Vagina (tissue), 2 donors: ENCODE results near the gene NDUFB5.

Source experiments
- CTCF ChIP-seq, 3 experiments: fragments of 450-650 bp in 2 of 3; fragments of 200-600 bp in 1 of 3; sonication (generic) in 1 of 3; IDR thresholded peaks; one replicate each; pipeline ENCODE4 v1.5.1; 2017 to 2019; ENCODE audit warnings: antibody characterized with exemption in 3 of 3, mild to moderate bottlenecking in 2 of 3, moderate library complexity in 2 of 3
- POLR2A ChIP-seq, 2 donors: fragments of 450-650 bp; IDR thresholded peaks; one replicate each; pipeline ENCODE4 v1.6.1; 2017; ENCODE audit warnings: antibody characterized with exemption in 2 of 2, mild to moderate bottlenecking in 2 of 2, moderate library complexity in 2 of 2
- POLR2AphosphoS5 ChIP-seq, 2 donors: sonication (generic); formaldehyde crosslinking; IDR thresholded peaks; one replicate each; pipeline ENCODE4 v1.9.0; 2017; ENCODE audit warnings: antibody characterized with exemption in 2 of 2, mild to moderate bottlenecking in 2 of 2, low read depth in 1 of 2; ENCODE audit not compliant: insufficient read depth in 1 of 2

- TF ChIP-seq POLR2A (IDR thresholded peaks at IDR 0.05) (no peak), CTCF (IDR thresholded peaks at IDR 0.05) (peak in 1 of 3 experiments; percentile 50), POLR2AphosphoS5 (IDR thresholded peaks at IDR 0.05; ENCODE audit: insufficient read depth in 1 of 2, low read depth in 1 of 2) (no peak)
Measured at GRCh38 chr3:179563271-179563783, 41.3 kb upstream of the NDUFB5 start.
